ENCODE measurements around the gene PIWIL1. TPM values are rescaled to one million over a fixed set of nuclear protein-coding genes. Genes with fewer than 3 reads are reported as not detected.

Gene PIWIL1
- total RNA-seq, 1 donor: not detected

DNA sequence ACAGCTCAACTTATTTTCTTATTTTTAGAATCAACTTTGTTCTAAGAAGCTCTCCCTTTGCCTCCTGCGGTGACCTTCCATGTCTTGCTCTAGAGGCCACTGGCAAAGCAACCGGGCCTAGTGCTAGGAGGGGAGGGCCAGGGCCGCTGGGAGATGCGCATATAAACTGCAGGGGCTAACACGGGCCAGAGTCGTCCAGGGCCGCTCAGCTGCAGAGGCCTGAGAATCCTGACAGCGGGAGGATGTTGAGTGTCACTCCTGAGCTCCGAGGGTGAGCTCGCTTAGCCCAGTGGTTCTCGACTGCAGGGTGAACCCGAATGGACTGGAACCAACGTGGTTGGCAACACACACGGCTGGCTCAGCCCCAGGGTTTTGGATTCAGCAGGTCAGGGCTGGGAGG, 6.5 kb upstream of the PIWIL1 start:
- H3K4me2 ChIP-seq (ENCODE audit: insufficient read depth, low read length): no peak overlapping the region
- no peaks in the 10 kb centered on the region for H3K36me3 ChIP-seq (ENCODE audit: insufficient read depth, low read length)
- H3K4me1 ChIP-seq (ENCODE audit: insufficient read depth, low read length): no peaks in the 10 kb centered on the region
- H3K27me3 ChIP-seq (ENCODE audit: insufficient read depth, low read length): no peaks in the 10 kb centered on the region
- TF ChIP-seq, protein P1, sequence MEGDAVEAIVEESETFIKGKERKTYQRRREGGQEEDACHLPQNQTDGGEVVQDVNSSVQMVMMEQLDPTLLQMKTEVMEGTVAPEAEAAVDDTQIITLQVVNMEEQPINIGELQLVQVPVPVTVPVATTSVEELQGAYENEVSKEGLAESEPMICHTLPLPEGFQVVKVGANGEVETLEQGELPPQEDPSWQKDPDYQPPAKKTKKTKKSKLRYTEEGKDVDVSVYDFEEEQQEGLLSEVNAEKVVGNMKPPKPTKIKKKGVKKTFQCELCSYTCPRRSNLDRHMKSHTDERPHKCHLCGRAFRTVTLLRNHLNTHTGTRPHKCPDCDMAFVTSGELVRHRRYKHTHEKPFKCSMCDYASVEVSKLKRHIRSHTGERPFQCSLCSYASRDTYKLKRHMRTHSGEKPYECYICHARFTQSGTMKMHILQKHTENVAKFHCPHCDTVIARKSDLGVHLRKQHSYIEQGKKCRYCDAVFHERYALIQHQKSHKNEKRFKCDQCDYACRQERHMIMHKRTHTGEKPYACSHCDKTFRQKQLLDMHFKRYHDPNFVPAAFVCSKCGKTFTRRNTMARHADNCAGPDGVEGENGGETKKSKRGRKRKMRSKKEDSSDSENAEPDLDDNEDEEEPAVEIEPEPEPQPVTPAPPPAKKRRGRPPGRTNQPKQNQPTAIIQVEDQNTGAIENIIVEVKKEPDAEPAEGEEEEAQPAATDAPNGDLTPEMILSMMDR (IDR thresholded peaks at IDR 0.05; ENCODE audit: extremely low read depth, low read depth, low read length): no peak
- DNase-seq (ENCODE audit: insufficient read length, low spot score, missing footprints): no peak
- no peak overlapping the region for H3K27ac ChIP-seq (ENCODE audit: low read depth, low read length)
- H4K20me1 ChIP-seq (ENCODE audit: insufficient read depth, low read length): no peaks in the 10 kb centered on the region
- no peak overlapping the region for H2AFZ ChIP-seq (ENCODE audit: low read length)
- H3K4me3 ChIP-seq (ENCODE audit: insufficient read depth, low read length): no peak overlapping the region
- no peaks in the 10 kb centered on the region for H3K9me3 ChIP-seq (ENCODE audit: low read depth, low read length)
- H3K79me2 ChIP-seq (ENCODE audit: insufficient read depth, low read length): no peaks in the 10 kb centered on the region

DNA sequence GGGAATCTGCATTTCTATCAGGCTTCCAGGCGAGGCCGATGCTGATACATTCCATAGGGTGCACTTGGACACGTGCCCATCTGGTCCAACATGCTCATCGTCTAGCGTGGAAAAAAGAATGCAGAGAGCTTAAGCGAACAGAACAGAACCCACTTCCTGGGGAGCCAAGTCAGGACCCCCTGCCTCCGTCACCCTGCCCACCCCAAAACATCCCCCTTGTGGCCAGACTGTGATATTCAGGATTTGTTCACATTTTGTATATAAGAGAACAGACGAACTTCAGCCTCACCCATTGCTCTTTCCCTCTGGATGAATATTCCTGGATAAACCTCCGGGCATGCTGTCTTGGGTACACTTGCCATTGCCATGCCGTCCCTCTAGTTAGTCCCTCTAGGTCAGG, 4.3 kb upstream of the PIWIL1 start:
- Histone ChIP-seq H3K27me3 (ENCODE audit: insufficient read depth, low read length) (no peaks in the 10 kb centered on the region), H3K4me3 (ENCODE audit: insufficient read depth, low read length) (no peak overlapping the region), H2AFZ (ENCODE audit: low read length) (no peak overlapping the region), H3K9me3 (ENCODE audit: low read depth, low read length) (no peaks in the 10 kb centered on the region), H3K79me2 (ENCODE audit: insufficient read depth, low read length) (no peaks in the 10 kb centered on the region), H3K27ac (ENCODE audit: low read depth, low read length) (no peak overlapping the region), H3K4me2 (ENCODE audit: insufficient read depth, low read length) (no peak overlapping the region), H3K36me3 (ENCODE audit: insufficient read depth, low read length) (no peaks in the 10 kb centered on the region), H4K20me1 (ENCODE audit: insufficient read depth, low read length) (no peaks in the 10 kb centered on the region), H3K4me1 (ENCODE audit: insufficient read depth, low read length) (no peaks in the 10 kb centered on the region)
- no peak for DNase-seq (ENCODE audit: insufficient read length, low spot score, missing footprints)
- TF ChIP-seq, protein P1 (IDR thresholded peaks at IDR 0.05; ENCODE audit: extremely low read depth, low read depth, low read length): no peak

DNA sequence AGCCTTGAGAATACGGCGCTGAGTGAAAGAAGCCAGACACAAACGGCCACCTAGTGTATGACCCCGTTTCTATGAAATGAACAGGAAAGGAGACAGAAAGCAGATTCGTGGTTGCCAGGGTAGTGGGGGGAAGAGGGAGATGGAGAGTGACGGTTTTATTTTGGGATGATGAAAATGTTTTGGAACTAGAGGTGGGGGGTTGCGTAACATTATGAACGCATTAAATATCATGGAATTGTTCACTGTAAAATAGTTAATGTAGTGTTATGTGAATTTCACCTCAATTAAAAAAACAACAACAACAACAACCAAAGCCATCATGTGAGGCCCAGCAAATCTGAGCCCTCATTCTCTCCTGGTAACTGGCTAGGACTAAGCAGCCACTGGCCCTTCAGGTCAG, 3.3 kb upstream of the PIWIL1 start:
- DNase-seq (ENCODE audit: insufficient read length, low spot score, missing footprints): no peak
- H3K9me3 ChIP-seq (ENCODE audit: low read depth, low read length): no peaks in the 10 kb centered on the region
- no peaks in the 10 kb centered on the region for H3K79me2 ChIP-seq (ENCODE audit: insufficient read depth, low read length)
- no peaks in the 10 kb centered on the region for H3K27me3 ChIP-seq (ENCODE audit: insufficient read depth, low read length)
- no peak overlapping the region for H3K27ac ChIP-seq (ENCODE audit: low read depth, low read length)
- H4K20me1 ChIP-seq (ENCODE audit: insufficient read depth, low read length): no peaks in the 10 kb centered on the region
- H3K4me3 ChIP-seq (ENCODE audit: insufficient read depth, low read length): no peak overlapping the region
- H3K4me1 ChIP-seq (ENCODE audit: insufficient read depth, low read length): no peaks in the 10 kb centered on the region
- no peaks in the 10 kb centered on the region for H3K36me3 ChIP-seq (ENCODE audit: insufficient read depth, low read length)
- H3K4me2 ChIP-seq (ENCODE audit: insufficient read depth, low read length): no peak overlapping the region
- H2AFZ ChIP-seq (ENCODE audit: low read length): no peak overlapping the region
- TF ChIP-seq, protein P1 (IDR thresholded peaks at IDR 0.05; ENCODE audit: extremely low read depth, low read depth, low read length): no peak

DNA sequence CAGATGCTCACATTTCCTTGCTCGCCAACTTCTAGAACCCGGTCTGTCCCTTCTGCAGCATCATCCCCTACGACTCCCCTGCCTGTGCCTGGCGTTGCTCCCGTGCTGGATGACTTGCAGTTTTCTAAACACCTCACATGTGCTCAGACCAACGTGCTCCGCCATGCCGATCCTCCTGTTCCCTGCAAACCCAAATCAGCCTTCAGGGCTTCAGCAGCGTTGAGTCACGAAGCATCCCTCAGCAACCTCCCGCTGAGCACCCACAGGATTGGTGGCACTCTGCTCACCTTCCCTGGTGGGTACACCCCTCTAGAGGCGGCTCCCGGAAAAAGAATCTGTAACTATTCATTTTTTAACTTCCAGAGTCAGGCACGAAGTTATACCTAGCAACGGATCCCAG, 2.8 kb upstream of the PIWIL1 start:
- no peaks in the 10 kb centered on the region for H3K36me3 ChIP-seq (ENCODE audit: insufficient read depth, low read length)
- TF ChIP-seq, protein P1 (IDR thresholded peaks at IDR 0.05; ENCODE audit: extremely low read depth, low read depth, low read length): no peak
- H4K20me1 ChIP-seq (ENCODE audit: insufficient read depth, low read length): no peaks in the 10 kb centered on the region
- H3K27me3 ChIP-seq (ENCODE audit: insufficient read depth, low read length): no peaks in the 10 kb centered on the region
- DNase-seq (ENCODE audit: insufficient read length, low spot score, missing footprints): no peak
- H3K4me2 ChIP-seq (ENCODE audit: insufficient read depth, low read length): no peak overlapping the region
- H3K9me3 ChIP-seq (ENCODE audit: low read depth, low read length): no peaks in the 10 kb centered on the region
- no peaks in the 10 kb centered on the region for H3K79me2 ChIP-seq (ENCODE audit: insufficient read depth, low read length)
- no peak overlapping the region for H3K4me3 ChIP-seq (ENCODE audit: insufficient read depth, low read length)
- no peaks in the 10 kb centered on the region for H3K4me1 ChIP-seq (ENCODE audit: insufficient read depth, low read length)
- H2AFZ ChIP-seq (ENCODE audit: low read length): no peak overlapping the region
- H3K27ac ChIP-seq (ENCODE audit: low read depth, low read length): no peak overlapping the region

All from osteoblast (primary cell).